GM06990 (cell line): ENCODE data around the gene LYPD6B.

Source experiments
- DNase-seq: peaks from one replicate; pipeline ENCODE4 v3.0.0-alpha.2; 2011; ENCODE audit not compliant: insufficient read length; ENCODE audit errors: extremely low read depth
- H3K27me3 ChIP-seq: replicated peaks from 2 replicates; pipeline ENCODE4 v1.6.0; 2011; ENCODE audit warnings: low read length; ENCODE audit not compliant: control insufficient read depth, insufficient read depth
- H3K36me3 ChIP-seq: 2 replicates; pipeline ENCODE4 v1.5.1; 2011; ENCODE audit warnings: low read length; ENCODE audit not compliant: control insufficient read depth, insufficient read depth
- H3K4me3 ChIP-seq: replicated peaks from 2 replicates; pipeline ENCODE4 v1.5.1; 2011; ENCODE audit warnings: low read depth, mild to moderate bottlenecking, control low read depth, low read length
- TF ChIP-seq, protein P1 (sequence below): IDR thresholded peaks from 2 replicates; pipeline ENCODE4 v1.5.1; 2011; ENCODE audit warnings: low read length, control low read depth, mild to moderate bottlenecking, inconsistent platforms; ENCODE audit not compliant: insufficient read depth, poor library complexity, severe bottlenecking

The LYPD6B gene

DNA sequence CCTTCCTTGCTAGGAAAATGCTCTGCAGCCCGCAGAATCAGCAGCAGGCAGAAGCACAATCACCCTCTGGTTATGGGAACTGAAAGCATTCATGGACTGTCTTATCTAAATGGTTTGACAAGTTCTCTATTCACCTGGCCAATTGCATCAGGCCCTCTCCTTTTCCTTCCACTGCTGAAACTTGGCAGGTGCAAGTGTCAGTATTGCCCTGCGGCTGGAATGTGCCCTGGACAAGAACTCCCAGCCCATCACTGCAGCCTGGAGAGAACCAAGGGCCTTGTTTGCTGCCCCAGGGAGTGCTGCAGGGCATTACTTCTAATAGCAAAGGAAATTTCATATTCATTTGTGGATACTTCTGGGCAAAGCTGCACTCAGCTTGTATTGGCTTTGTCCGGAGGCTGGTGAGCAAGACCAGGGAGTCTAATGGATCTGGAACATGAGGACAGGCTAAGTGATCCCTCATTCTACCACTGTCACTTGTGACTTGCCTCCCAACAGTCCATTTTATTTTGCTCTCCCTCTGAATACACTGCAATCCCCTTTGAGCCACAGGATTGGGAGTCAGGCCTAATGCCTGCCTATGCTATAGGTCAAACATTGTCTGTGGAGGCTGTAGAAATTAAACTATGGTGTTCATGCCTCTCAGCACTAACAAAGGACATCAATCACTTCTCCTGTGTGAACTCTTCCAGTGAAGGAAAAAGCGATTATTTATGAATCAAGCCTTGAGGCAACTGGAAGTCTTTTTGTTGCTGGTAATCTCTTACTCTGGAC is 116.9 kb downstream of the LYPD6B start:
- Histone ChIP-seq H3K36me3 (no peaks in the 10 kb centered on the region), H3K4me3 (no peak overlapping the region), H3K27me3 (no peaks in the 10 kb centered on the region)
- TF ChIP-seq, protein P1, sequence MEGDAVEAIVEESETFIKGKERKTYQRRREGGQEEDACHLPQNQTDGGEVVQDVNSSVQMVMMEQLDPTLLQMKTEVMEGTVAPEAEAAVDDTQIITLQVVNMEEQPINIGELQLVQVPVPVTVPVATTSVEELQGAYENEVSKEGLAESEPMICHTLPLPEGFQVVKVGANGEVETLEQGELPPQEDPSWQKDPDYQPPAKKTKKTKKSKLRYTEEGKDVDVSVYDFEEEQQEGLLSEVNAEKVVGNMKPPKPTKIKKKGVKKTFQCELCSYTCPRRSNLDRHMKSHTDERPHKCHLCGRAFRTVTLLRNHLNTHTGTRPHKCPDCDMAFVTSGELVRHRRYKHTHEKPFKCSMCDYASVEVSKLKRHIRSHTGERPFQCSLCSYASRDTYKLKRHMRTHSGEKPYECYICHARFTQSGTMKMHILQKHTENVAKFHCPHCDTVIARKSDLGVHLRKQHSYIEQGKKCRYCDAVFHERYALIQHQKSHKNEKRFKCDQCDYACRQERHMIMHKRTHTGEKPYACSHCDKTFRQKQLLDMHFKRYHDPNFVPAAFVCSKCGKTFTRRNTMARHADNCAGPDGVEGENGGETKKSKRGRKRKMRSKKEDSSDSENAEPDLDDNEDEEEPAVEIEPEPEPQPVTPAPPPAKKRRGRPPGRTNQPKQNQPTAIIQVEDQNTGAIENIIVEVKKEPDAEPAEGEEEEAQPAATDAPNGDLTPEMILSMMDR: no peak
- DNase-seq: no peak

DNA sequence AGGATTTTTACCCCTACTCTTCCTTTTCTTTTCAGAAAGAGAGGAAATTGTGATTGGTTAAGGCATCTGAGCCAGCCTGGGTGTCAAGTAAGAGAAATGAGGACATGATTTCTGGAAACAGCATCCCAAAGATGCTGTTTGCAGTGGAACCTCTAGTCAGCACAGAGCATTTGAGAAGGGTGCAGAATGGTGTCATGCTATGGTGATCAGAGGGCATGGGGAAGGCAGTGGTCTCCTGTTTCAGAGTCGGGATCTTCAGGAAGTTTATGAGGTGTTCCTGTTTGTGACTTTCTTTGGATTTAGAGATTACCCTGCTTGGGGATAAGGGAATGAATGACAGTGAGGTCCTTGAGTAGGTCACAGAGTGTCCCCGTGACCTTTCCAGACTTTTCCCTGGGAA is 117.5 kb downstream of the LYPD6B start:
- DNase-seq: no peak
- Histone ChIP-seq H3K27me3 (no peaks in the 10 kb centered on the region), H3K4me3 (no peak overlapping the region), H3K36me3 (no peaks in the 10 kb centered on the region)
- TF ChIP-seq, protein P1: no peak

DNA sequence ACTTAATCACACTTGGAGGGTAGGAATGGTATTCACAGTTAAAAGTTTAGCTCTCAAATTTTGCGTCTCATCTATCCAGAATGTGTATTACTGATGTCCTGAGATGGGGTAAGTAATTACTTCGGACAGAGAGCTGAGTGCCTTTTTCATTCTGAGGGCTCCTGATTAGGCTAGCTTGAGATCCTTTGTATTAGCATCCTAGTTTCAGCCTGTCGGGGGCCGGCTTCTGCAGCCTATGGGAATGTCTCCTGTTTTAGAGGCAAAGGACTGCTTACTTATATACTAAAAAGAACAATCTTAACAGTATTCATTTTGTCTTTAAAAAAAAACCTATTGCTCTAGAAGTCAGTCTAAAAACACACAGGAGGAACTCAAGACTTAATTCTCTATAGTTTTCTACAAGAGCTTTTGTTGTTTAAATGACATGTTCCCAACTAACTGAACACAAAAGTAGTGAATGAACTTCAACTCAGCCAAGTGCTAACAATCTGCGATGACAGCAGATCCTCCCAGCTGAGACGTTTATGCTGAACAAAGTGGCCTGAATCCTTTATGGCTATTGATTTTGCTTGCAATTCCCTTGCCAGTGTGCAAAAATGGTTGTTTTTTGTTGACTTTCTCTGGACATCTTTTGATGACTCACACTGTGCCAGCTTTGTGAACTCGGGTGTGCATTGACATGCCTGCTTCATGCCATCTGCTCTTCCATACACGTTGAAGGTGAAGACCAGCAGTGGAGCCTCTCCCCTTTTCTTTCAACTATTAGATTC is 118.7 kb downstream of the LYPD6B start:
- DNase-seq: no peak
- H3K27me3 ChIP-seq: no peaks in the 10 kb centered on the region
- no peaks in the 10 kb centered on the region for H3K36me3 ChIP-seq
- H3K4me3 ChIP-seq: no peak overlapping the region
- TF ChIP-seq, protein P1: no peak

DNA sequence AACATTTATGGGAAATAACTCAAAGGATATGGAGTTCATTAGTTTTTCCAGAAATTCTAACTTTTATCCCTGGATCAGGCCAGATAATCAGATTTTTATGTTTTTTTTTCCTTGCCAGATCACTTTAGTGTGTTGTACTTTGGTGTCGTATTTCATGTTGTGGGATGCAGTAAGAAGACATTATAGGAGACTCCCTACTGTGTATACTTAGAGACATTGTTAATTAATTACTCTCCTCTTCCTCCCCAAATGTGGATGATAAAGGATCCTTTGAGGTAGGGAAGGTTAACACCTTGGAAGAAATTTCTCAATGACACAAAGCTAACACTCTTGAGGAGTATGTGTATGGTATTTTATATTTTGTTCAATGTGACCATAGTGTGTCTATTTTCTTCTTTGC is 120.5 kb downstream of the LYPD6B start:
- TF ChIP-seq, protein P1: no peak
- Histone ChIP-seq H3K27me3 (no peaks in the 10 kb centered on the region), H3K4me3 (no peak overlapping the region), H3K36me3 (no peaks in the 10 kb centered on the region)
- no peak for DNase-seq

DNA sequence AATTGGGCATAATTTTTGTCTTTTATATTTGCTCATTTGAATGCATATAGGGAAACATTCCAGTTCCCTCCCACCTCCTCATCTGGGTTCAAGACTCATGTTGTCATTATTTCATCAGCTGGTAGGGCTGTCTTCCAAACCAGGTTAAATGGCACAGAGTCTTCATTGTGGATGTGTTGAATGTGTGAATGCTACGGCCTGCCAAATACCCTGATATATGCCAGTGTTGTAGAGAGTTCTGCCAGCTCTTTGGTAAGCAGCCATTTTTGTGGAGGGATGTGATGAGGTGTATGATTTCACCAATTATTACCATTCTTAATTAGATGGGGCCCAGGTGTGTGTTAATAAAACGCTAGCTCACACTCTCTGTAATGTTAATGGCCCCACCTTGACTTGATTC is 121.7 kb downstream of the LYPD6B start:
- TF ChIP-seq, protein P1: no peak
- no peak for DNase-seq
- Histone ChIP-seq H3K36me3 (no peaks in the 10 kb centered on the region), H3K27me3 (no peaks in the 10 kb centered on the region), H3K4me3 (no peak overlapping the region)
